Amniotic stem cell (primary cell): Measurements from ENCODE around the gene GPR17.

Experiments used
- DNase-seq: peaks from one replicate; lab custom pipeline; 2025; lab: John Stamatoyannopoulos, UW

GPR17 gene

GRCh38 chr2:127614731-127615130 is 31.2 kb upstream of the GPR17 start:
- no peak for DNase-seq

- DNase-seq = no peak
Observed at GRCh38 chr2:127615511-127616166, 30.3 kb upstream of the GPR17 start.

DNA sequence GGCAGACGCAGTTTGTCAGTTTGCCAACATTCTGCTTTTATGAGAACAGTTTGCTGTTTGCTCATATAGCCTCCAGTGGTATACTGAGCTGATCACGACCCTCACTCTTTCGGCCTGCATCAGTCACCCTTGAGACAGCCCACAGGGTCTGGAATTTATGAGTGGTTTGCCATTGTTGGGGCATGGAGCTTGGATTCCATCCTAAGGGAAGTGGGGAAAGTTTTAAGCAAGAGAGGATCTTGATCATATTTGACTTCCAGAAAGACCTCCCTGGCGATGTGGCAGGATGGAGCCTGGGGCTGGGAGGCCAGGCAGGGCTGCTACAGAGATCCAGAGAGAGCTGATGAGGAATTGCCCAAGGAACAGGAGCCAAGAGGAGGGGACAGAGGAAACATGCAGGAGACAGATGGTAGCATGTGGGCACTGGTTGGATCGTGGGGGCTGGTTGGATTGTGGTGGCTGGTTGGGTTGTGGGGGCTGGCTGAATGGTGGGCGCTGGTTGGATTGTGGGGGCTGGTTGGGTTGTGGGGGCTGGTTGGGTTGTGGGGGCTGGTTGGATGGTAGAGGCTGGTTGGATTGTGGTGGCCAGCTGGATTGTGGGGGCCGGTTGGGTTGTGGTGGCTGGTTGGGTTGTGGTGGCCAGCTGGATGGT is 27.3 kb upstream of the GPR17 start:
- DNase-seq = no peak

DNA sequence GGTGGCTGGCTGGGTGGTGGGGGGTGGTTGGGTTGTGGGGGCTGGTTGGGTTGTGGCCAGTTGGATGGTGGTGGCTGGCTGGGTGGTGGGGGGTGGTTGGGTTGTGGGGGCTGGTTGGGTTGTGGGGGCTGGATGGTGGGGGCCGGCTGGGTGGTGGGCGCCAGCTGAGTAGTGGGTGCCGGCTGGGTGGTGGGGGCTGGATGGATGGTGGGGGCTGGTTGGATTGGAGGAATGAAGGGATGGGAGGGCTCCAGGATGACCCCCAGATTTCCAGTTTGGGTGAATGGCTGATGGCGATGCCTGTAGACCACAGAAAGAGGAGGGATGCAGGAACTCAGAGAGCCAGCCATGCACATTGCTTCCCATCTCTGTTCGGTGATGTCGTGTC is 26.8 kb upstream of the GPR17 start:
- no peak for DNase-seq

- no peak for DNase-seq
Observed at GRCh38 chr2:127619877-127620705, 25.9 kb upstream of the GPR17 start.

DNA sequence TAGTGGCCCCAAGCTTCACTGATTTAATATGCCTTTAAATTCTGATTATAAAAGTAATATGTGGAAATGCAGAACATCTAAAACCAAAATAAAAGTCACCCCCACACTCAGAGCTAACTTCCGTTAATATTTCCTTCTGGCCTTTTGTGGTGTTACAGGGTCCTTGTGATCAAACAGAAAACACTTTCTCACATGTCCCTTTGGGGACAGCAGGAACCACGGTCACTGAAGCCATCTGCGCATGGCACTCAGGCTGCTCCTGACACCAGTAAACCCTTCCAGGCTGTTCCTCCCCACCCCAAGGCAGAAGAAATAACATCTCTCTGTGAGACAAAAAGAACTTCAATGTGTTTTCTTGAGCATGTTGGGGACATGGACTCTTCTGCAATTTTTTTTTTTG is 25.1 kb upstream of the GPR17 start:
- DNase-seq = no peak

GRCh38 chr2:127621981-127622431 is 23.9 kb upstream of the GPR17 start:
- DNase-seq = no peak

DNA sequence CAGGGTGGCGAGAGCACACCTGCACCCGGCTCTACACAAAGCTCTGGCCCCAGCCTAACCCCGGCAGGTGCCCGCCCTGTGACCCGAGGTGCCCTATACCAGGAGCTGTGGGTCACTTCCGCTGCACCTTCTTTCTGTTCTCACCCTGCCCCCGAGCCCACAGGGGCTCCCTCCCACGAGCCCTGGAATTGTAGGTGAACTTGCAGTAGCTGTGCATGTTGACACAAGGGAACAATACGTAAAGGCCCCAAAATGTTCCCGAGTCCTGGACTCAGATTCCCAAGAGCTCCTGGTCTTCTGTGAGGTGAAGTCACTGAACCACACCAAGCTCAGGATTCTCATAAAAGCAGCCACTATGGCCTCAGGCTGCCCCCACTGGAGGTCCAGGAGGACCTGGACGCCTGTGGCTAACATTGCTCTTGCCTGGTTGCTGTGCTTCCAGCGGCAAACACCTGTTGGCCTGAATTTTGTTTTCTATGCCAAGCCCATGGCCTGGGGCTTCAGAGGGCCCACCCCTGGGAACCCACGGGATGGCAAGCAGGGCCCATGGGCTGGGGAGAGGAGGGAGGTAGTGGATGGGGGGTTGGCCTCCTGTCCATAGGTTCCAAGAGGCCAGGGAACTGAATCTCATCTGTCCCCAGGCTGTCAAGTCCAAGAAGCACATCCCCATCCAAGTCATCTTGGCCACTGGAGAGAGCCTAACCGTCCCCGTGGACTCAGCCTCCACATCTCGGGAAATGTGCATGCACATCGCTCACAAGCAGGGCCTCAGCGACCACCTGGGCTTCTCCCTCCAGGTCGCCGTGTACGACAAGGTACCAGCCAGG is 23.2 kb upstream of the GPR17 start:
- no peak for DNase-seq

GRCh38 chr2:127623388-127624319 is 22.3 kb upstream of the GPR17 start:
- DNase-seq = no peak

DNA sequence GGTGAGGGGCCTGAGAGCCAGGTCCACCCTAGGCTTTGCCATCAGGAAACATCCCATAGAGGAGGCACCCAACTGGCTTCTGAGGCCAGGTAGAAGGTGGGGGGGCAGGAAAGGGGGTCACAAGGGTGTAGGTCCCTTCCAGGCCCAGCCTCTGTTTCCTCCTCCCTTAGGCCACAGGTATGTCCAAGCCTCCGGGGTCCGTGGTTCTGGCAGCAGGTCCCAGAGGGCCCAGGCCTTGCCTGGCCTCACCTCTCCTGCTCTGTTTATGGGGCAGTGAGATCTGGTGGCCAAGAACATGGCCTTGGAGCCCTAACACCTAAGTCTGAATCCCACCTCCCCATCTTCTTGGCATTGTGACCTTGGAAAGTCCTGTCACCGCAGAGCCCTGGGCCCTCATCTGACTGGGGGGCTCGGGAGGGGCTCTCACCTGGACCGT is 21.6 kb upstream of the GPR17 start:
- DNase-seq = no peak

- no peak for DNase-seq
Observed at GRCh38 chr2:127624756-127625571, 21.0 kb upstream of the GPR17 start.

GRCh38 chr2:127625572-127625951 is 20.4 kb upstream of the GPR17 start:
- no peak for DNase-seq

GRCh38 chr2:127626175-127626574 is 19.8 kb upstream of the GPR17 start:
- no peak for DNase-seq

GRCh38 chr2:127626917-127627739 is 18.8 kb upstream of the GPR17 start:
- DNase-seq = no peak

DNA sequence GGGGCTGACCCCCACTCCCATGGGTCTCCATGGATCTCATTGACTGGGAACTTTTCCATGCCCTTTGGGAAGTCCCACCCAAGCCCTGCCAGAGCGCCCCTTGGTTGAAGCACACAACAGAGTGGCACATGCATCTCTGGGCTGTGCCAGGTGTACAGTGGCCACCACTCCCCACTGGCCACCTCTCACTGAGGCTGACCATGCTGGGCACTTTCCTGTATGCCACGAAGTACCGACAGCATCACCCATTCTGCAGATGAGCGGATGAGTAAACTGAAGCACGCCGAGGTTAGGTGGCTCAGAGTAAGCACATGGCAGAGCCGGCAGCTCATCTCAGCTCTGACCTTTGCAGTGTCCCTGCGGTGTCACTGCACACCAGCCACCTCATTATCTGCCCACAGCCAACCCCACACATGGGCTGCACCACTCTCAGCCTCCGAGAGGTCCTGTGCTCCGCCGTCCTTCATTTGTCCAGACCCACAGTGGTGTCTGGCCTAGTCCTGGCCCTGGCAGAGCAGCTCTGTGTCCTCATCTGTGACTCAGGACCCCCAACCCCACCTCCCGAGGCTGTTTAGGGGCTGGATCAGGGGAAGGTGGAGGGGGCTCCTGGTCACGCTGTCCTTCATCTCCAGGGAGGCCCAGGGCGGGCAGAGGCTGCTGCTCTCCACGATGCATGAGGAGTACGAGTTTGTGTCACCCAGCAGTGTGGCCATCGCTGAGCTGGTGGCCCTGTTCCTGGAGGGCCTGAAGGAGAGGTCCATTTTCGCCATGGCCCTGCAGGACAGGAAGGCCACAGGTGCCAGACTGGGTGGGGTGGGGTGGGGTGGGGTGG is 18.0 kb upstream of the GPR17 start:
- DNase-seq = no peak

DNA sequence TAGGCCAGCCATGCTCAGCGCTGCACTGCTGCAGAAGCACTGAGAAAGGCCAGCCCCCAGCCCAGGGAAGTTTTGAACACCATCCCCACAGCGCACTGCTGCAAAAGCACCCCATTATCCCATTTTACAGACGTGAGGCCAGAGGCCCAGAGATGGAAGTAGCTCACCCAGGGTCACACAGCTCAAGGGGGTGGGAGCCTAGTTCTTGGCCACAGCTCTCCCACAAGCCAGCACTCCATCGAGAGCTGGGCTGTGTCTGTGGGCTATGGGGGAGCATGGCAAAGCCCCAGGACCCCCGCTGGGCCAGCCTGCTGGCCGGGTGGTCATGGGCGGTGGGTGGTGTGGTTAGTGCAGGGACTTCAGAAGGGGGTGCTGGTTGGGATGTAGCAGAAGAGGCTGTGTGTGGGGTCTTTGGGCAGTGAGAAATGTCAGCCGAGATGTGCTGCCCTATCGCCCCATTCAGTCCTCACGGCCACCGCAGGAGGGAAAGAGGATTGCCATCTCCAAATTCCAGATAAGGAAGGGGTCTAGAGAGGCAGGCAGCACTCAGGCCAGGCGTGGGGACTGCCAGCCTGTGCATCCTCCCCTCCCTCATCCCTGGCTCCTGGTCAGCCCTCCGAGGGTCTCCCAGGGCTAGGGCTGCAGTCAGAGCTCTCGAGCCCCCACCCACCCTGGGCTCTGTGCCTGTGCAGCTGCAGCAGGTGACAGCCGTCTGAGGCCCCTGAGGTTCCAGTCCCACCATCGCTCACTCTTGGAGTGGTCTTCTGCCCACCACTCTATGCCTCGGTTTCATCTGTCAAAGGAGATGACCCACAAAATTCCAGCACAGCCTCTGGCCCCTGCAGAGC is 17.0 kb upstream of the GPR17 start:
- no peak for DNase-seq

DNA sequence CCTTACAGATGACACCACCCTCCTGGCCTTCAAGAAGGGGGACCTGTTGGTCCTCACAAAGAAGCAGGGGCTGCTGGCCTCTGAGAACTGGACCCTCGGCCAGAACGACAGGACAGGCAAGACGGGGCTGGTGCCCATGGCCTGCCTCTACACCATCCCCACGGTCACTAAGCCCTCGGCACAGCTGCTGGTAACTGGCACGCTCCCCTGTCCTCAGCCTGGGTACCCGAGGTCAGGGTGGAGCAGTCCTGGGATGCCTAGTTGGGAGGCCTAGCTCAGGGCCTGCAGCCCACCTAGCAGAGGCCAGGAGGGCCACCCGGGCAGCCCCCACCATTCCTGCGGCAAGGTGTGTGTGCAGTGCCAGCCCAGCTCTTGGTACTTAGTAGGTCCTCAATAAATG is 16.3 kb upstream of the GPR17 start:
- DNase-seq = no peak
